GM18868 (cell line): ENCODE results near the gene PDE4D.

ENCODE experiments used
- ATAC-seq: cut with Tn5 transposase; IDR thresholded peaks from one replicate; pipeline ENCODE4 v1.9.1; 2021; ENCODE audit warnings: mild to moderate bottlenecking, moderate library complexity; ENCODE audit not compliant: unreplicated experiment

PDE4D gene

DNA sequence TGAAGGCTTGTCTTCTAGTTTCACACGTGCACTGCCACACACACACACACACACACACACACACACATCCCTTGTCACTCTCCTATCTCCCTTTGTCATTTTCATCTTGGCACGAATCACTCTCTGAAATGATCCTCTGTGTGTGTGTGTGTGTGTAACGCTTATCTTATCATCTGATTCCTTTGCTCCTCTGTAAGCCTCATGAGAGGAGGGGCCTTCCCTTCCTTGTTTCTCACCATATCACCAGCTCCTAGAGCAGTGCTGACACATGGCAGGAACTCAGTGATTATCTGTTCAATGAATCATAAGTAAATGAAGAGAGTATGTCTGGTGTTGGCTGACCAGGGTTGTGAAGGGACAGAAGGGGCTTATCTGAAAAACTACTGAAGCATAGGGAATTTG lies 53.3 kb downstream of the PDE4D start:
- no peak for ATAC-seq

DNA sequence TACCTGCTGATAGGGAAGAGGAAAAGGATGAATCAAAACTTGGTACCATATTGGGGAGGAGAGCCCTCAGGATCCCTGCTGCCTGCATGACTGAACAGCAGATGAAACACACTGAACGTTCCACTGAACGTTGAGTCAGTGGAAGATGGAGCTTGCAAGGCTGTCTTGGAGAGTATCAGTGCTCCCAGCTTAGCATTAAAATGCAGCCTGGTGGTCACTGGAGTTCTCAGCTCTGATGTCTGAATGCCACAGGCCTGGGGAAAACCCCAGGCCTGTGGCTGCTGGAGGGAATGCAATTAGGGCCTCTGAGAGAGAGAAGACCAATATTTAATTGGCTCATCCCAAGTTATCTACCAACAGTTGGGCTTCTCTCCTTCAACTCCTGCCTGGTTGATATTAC lies 54.5 kb downstream of the PDE4D start:
- no peak for ATAC-seq

DNA sequence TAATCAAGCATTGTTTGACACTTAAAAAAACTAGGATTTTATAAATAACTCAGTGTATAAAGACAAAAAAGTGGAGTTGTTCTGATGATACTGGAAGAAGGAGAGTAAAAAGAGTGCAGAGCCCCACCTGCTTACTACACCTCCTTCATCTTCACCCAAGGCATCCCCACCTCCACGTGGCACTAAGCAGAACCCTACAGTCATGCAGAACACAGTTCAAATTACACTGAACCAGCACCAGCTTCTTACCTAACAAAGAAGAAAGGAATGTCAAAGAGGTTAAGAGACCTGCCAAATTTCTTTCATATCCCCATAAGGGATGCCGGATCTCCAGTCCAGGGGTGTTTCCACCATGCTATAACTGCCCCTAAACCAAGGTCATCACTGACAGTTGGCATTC lies 55.5 kb downstream of the PDE4D start:
- ATAC-seq: no peak

DNA sequence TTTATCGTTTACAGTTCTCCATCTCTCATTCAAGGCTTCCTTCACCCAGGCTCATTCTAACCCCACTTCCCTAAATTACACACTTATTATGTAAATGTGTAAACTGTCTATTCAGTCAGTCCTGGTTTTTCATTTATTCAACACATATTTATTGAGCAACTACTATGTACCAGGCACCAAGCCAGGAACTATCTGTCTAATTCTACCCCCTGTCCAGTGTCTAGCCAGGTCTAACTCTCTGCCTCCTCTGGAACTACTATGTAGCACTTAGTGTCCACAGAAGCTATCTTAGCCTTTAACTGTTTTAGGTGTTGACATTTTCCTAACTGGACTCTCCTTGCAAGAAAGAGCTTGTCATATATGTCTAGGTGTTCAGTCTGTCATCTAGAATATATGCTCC lies 56.5 kb downstream of the PDE4D start:
- ATAC-seq: no peak

DNA sequence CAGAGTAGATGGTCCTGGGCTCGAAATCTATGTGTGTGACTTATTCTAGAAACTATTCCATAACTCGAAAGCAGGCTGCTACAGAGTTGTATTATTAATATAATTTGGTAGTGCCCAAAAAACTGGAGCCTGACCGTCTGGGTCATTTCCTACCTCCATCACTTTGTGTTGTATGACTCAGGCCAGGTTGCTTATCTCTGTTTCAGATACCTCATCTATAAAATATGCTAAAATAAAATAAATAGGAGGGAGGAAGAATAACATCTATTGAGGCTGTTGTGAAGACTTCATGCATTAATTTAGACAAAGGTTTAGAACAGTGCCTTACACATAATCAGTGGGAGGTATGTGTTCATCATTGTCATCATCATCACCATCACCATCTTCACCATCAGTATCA lies 57.7 kb downstream of the PDE4D start:
- ATAC-seq: no peak

DNA sequence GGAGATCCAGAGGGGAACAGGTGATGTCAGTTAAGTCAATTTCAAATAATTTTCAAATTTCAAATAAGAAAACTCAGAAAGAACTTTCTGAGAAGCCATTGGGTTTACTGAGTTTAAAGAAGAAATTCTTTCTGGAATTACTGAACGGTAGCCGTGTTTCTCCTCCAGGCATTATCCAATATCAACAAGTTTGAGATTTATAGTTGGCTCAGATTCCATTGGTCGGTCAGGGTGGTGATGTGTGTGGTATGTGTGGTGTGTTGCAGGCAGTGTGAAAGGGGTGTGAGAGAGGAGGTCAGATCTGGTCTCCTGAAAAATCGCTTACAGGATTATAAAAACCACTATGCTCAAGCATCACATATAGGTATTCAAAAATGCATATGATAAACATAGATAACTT lies 60.1 kb downstream of the PDE4D start:
- no peak for ATAC-seq

DNA sequence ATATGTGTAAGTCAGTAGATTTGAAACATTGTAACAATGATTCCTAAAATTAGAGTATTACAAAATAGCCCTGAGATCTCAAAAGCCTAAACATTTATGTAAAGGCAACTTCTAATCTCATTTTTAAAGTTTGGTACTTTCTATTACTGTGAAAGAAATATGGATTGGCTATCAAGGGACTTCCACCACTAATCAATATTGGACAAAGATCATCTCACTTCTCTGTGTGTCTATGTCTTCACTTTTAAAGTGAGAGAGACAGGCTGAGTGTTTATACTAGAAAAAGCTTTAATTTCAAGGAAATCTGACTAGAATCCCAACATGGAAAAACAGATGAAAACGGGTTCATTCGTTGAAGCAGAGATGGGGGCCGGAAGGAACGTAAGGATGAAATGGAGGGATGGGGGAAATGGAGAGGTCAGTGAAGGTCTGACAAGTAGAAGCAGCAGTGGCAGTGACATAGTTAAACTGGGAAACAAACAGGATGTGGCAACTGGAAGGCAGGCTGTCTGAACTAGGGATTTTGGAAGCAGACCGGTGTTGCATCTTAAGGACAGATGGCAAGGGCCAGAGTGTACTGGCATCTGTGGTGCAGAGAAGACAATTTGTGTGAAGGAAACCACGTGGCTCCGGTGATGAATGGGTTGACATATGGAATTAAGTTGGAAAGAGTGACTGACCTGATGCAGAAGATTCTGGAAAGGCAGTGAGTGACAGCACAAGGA lies 60.8 kb downstream of the PDE4D start:
- ATAC-seq: no peak

DNA sequence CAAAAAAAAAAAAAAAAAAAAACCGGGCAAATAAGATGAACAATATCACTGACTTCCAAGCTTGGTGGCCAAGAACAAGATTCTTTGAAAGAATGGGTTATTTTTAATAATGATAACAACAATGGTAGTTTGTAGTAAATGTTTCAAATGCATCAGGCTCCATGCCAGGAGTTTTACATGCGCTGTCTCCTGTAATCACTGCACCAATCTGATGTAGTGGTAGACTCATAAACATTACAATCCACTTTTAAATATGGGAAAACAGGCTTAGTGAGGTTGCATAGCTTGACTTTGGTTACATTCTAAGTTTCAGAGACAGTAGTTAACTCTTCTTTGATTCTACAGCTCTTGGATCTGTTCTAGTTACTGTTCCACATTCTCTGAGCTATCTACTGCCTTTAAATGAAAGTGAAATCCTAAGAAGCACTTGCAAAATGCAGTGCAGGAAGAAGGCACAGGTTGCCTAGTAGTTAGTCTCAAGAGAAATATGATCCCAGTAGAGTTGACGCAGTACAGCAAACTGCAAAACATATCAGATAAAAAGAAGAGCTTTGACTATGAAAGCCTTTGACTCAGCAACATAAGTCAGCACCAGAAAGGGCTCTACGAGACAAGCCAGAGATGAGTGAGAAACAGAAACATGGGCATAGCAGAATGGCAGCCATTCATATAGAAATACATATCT lies 62.1 kb downstream of the PDE4D start:
- ATAC-seq: no peak

DNA sequence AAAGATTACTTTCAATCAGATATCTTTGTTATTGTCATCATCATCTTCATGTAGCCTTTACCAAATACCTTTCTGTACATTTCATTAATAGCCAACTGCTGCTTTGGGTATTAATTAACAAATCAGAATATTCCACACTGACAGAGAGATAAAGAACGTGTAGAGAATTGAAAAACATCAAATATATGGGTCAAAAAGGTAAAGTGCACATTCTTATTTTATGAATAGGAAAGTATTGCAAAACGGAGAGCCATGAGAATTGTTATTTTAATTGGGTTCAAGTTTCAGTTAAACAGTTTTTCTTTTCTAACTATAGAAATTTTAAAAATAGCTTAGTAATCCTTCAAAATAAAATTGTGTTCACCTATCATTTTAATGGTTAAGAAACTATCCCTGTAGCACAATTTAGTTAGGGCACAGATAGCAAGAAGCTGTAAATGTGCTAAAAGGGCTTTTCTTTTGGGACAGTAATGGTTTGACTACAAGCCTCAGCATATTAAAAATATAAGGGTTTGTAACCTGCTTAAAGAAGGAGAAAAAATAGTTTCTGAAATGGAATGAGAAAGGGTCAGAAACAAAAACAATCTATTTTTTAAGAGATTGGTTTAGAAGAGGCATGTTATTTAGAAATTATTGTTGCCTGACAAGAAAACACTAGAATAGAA lies 62.9 kb downstream of the PDE4D start:
- ATAC-seq: no peak

DNA sequence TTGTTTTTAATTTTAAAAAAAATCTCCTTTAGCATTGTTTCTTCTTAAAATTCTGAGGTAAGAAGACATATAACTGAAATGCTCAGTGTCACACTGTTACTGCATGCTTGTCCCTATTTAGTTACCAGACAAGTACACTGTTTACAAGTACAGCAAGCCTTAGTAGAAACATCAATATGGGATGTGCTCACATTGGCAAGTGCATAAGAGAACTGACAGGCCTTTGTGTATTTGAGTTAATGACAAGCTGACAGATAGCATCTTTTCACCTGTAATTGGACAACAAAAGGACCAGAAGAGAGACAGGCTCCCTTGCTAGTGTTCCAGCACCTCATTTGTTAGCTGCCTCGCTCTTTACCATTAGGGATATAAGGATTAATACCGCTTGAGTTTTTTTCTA lies 63.6 kb downstream of the PDE4D start:
- ATAC-seq: no peak

DNA sequence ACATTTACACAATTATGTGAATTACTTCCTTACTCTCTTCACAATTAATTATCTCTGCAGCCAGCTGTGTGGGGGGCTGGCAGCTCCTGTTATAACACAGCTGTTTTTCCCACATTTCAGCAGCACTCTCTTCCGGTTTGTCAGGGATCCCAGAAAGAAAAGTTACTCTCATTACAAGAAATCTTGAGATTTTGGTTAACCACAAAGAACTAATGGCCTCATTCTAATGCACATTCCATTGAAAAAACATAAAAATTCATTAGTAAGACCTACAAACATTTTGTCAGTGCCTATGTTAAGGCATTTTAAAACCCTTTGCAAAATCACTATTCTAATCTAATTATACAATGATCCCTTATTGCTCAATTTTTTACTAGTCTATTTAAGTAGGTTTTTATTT lies 64.1 kb downstream of the PDE4D start:
- no peak for ATAC-seq

DNA sequence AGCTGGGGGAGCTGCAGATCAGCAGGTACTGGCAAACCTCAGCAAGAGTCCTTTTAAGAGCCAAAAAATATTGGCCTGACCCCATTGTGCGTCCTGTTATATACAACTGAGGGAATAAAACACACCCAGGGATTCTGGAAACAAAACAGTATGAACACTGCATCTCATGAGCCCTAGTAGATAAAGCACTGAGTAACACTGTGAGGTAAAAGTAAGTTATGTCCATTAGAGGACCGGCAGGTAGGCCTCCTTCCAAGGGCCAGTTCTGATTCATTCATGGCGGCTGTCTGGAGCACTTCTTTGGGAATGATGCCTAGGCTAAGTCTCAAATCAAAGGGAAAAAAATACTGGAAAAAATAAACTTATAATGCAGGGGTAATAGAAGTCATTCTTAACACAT lies 64.9 kb downstream of the PDE4D start:
- ATAC-seq: no peak

DNA sequence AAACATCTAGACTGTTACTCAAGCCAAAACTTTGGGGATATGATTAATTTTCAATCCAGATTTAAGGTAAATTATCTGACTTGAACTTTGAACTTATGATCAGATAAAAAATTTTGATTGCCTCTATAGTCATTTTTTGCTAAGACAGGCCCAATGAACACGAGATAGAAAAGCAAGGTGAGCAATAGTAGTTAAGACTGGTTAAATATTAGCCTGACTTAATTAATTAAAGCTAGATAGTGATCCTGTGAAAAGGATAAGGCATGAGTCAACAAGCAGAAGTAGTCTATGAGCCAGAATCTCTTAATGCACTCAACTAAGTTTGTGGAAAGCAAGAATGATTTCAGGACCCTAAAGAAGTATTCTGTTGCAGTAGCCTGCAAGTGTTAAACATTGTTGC lies 66.5 kb downstream of the PDE4D start:
- no peak for ATAC-seq

DNA sequence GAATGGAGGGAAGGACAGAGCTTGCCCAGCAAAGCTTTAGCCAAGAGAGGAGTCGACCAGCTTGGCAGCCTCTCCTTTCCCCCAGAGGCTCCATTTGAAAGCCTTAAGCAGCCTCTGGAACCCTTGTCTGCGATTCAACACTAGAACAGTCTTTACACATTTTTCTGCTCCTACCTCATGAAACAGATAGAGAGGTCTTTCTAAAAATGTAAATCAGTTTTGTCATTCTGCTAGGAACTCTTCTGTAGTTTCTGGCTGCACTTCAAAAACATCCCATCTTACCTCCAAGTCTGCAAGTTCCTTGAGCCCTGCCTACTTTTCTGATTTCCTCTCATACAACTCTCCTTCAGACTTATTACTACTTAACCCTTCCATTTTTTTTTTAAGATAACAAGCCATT lies 70.1 kb downstream of the PDE4D start:
- no peak for ATAC-seq

DNA sequence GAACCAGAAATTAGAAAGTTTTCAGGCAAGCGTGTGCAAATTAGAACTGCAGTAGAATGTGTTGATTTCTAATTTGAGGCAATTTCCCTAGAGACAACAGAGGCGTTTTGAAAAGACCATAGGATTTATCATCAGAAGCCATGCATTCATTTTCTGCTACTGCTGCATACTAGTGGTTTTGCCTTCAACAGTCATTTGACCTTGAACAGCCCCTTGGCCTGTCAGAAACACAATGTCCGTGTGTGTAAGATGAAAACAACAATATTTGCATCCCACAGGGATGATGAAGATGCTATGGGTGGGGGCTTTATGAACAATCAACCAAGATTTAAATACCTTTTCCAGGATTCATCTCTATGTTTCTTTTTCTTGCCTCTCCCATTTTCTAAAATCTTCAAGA lies 73.7 kb downstream of the PDE4D start:
- no peak for ATAC-seq

DNA sequence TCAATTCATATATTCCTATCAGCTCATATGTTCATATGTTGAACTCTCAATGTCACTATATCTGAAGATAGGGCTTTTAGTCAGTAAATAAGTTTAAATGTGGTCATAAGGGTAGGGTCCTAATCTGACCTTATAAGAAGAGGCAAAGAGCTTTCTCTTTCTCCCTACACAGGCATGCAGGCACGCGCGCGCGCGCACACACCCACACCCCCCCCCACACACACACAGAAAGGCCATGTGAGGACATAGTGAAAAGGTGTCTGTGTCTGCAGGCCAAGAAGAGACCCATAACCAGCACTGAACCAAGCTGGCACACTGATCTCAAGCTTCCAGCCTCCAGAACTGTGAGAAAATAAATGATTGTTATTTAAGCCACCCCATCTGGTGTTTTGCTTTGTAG lies 76.0 kb downstream of the PDE4D start:
- ATAC-seq: no peak

DNA sequence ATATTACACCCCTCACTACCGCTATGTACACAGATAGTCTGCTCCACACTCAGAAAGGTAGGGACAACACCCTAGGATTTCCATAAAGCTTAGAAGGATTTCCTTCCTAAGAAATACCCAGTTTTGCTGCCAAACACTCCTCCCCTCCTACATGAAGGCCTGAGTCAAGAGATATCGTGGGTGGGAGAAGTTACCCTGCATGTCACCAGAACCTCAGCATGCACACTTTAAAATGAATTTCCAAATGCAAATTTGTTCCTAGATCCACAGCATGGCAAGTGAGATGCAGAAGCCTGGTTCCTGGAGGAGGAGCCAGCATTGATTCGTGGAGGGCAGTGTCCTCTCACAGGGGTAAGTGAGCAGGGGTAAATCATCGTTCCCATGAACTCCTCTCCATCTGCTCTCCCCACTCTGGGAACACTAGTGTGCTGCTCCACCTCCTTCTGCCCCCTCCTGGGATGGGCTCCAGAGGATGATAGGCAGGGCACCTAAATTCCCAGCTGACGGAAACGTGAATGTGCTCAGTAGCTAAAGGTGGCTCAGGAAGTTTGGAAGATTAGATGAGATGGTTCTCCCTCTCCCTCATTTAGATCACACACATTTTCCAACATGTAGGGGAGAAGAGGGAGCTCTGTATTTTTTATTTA lies 76.7 kb downstream of the PDE4D start:
- ATAC-seq: no peak

DNA sequence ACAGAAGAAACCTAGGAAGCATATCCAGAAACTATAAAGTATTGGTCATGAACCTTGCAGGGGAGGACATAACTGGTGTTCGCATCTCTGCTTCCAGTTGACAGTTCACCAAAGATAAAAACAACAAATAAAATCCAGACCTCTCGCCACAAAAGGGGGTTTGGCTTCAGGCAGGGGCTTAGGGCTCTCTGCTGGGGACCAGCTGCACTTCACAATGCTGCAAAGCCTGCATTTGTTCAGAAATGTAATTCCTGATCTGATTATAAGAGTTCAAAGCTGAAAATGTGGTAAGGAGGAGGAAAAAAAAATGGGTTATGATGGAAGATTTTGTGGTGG lies 79.0 kb downstream of the PDE4D start:
- ATAC-seq: no peak

DNA sequence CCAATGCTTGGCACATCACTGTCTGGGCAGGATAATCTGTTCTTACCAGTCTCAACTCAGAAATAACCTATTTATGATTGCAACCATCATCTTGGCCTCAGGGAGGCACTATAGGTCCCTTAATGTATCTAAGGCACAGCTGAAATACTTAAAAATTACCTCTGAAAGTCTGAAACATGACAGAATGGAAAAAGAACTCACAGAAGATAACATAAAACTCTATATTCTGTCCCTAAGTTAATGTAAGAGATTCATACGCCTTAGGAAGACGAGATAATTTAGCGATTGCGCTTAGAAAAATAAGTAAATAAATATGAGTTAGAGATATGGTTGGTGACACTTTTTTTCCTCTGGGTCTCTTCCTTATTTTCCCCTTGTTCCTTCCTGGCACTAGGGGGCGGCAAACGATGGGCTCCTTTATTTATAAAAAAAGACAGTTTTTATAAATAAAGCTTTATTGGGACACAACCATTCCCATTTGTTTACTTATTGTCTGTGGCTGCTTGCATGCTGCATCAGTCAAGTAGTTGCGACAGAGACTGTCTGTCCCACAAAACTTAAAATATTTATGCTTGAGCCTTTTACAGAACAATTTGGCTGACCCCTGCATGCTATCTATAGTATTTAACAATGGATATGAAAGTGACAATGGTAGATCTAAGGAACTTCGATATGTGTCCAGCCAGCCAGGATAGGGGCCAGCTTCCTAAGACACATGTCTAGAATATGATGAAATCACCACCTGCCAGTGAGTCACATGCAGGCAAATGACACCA lies 79.6 kb downstream of the PDE4D start:
- ATAC-seq: peak; percentile 74

DNA sequence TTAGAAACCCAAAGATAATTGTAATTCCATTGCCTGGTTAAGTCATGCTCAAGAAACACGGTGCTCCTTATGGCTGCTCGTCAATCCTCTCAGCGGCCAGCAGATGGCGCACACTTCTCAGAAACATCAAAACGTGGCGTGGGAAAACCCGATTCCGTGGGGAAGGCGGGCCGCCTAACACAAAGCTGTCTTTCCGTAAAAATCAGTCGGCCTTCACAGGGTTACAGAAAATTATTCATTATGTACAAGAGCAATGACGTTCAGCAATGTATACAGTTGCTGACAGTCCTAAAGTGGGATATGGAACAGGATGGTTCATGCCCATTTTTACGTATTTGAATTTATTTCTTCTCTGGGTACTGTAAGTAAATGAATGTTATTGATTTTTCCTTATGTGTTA lies 83.5 kb downstream of the PDE4D start:
- ATAC-seq: peak; percentile 52

DNA sequence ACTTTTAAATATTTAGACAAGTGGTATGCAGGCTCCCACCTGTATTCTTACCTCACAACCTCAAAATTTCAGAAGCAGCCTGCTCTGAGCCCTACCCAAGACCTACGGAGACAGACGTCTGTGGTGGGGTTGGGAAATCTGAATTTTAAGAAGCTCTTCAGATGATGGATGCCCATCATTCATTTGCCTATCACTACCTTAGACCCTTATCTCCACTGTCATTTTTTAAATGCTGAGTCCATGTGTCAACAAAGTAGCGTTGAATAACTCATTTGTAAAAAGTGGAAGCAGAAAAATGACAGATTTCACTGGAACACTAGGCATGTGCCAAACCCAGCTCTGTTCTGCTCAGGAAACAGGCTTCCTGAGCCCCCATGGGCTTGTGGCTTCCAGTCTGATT lies 85.7 kb downstream of the PDE4D start:
- ATAC-seq: no peak
